PC-3 (cell line): ENCODE data around the gene IQSEC1. TPM values are rescaled to one million over a fixed set of nuclear protein-coding genes. Genes with fewer than 3 reads are reported as not detected.

Experiments used
- ATAC-seq: fragments of 200-7000 bp; cut with Tn5 transposase; 2 replicates; pipeline ENCODE4 v1.9.1; 2020; ENCODE audit warnings: mild to moderate bottlenecking, moderate library complexity
- BruUV-seq: library from RNA; stranded (reverse); fragments of 400-500 nt; replicated peaks from 2 replicates; lab custom pipeline; 2021; lab: Mats Ljungman, UMichigan
- CTCF ChIA-PET: fragments of 300-600 bp; sonication (Branson Sonifier 250); formaldehyde crosslinking; loops from one replicate; lab custom pipeline; 2022; ENCODE audit warnings: antibody characterized with exemption; lab: Charles Lee
- POLR2A ChIA-PET: fragments of 300-600 bp; sonication (Branson Sonifier 250); formaldehyde crosslinking; loops from one replicate; lab custom pipeline; 2022; ENCODE audit warnings: antibody characterized with exemption; ENCODE audit not compliant: unreplicated experiment; lab: Charles Lee
- DNase-seq: peaks from one replicate; pipeline ENCODE4 v3.0.0-alpha.2; 2015
- H2AFZ ChIP-seq: fragments of 300-600 bp; sonication (generic); 2 replicates; pipeline ENCODE4 v1.6.0; 2016; ENCODE audit warnings: antibody characterized with exemption, low read length
- H3F3A ChIP-seq: fragments of 300-600 bp; sonication (generic); one replicate; pipeline ENCODE4 v1.6.0; 2017; ENCODE audit warnings: antibody characterized with exemption, low read length, control low read depth, mild to moderate bottlenecking; ENCODE audit not compliant: unreplicated experiment
- H3K27ac ChIP-seq: fragments of 300-600 bp; sonication (generic); 2 replicates; pipeline ENCODE4 v1.5.1; 2016; ENCODE audit warnings: mild to moderate bottlenecking, low read length
- H3K27me3 ChIP-seq: fragments of 300-600 bp; sonication (generic); 2 replicates; pipeline ENCODE4 v1.6.1; 2016; ENCODE audit warnings: low read length, mixed read lengths
- H3K36me3 ChIP-seq: fragments of 300-600 bp; sonication (generic); 2 replicates; pipeline ENCODE4 v1.6.1; 2016; ENCODE audit warnings: low read depth, mixed run types, low read length, mixed read lengths
- H3K4me1 ChIP-seq: fragments of 300-600 bp; sonication (generic); 2 replicates; pipeline ENCODE4 v1.5.1; 2016; ENCODE audit warnings: low read length; ENCODE audit not compliant: insufficient read depth
- H3K4me2 ChIP-seq: fragments of 300-600 bp; sonication (generic); 2 replicates; pipeline ENCODE4 v1.6.0; 2016; ENCODE audit warnings: low read length
- H3K4me3 ChIP-seq: fragments of 300-600 bp; sonication (generic); 2 replicates; pipeline ENCODE4 v1.5.1; 2016; ENCODE audit warnings: mild to moderate bottlenecking, low read length, mixed read lengths
- H3K79me2 ChIP-seq: fragments of 300-600 bp; sonication (generic); 2 replicates; pipeline ENCODE4 v1.6.1; 2017; ENCODE audit warnings: low read length, mixed read lengths
- H3K9ac ChIP-seq: fragments of 300-600 bp; sonication (generic); 2 replicates; pipeline ENCODE4 v1.6.0; 2016; ENCODE audit warnings: mild to moderate bottlenecking, low read length
- H3K9me2 ChIP-seq: fragments of 300-600 bp; sonication (generic); replicated peaks from 2 replicates; pipeline ENCODE4 v1.6.1; 2016; ENCODE audit warnings: mixed run types, low read length, mixed read lengths
- H3K9me3 ChIP-seq: fragments of 300-600 bp; sonication (generic); 2 replicates; pipeline ENCODE4 v1.6.1; 2016; ENCODE audit warnings: low read length, mixed read lengths
- H4K20me1 ChIP-seq: fragments of 300-600 bp; sonication (generic); 2 replicates; pipeline ENCODE4 v1.6.1; 2016; ENCODE audit warnings: low read length, mixed read lengths
- CTCF ChIP-seq: fragments of 300-600 bp; sonication (generic); conservative IDR thresholded peaks from 2 replicates; pipeline ENCODE4 v1.5.1; 2017; ENCODE audit warnings: antibody characterized with exemption, low read depth, mild to moderate bottlenecking, low read length
- EZH2 ChIP-seq: fragments of 300-600 bp; sonication (generic); IDR thresholded peaks from one replicate; pipeline ENCODE4 v1.6.1; 2017; ENCODE audit warnings: antibody characterized with exemption, mild to moderate bottlenecking, low read length; ENCODE audit not compliant: unreplicated experiment
- EZH2phosphoT487 ChIP-seq: fragments of 300-600 bp; sonication (generic); IDR thresholded peaks from 2 replicates; pipeline ENCODE4 v1.6.1; 2018; ENCODE audit warnings: mild to moderate bottlenecking, antibody characterized with exemption, low read length, borderline replicate concordance
- intact Hi-C: fragments of 100-400 bp; cut with micrococcal nuclease; formaldehyde crosslinking; loops from 2 replicates; pipeline ENCODE4 v1.9.0; 2023
- total RNA-seq: library from RNA; depleted of rRNA; stranded (reverse); fragments of >200 nt; gene quantifications from 2 replicates; pipeline ENCODE4 v1.2.3, GENCODE V29; 2014

The IQSEC1 gene
- total RNA-seq, 1 experiment from 2014 or later: 37.9 TPM

DNA sequence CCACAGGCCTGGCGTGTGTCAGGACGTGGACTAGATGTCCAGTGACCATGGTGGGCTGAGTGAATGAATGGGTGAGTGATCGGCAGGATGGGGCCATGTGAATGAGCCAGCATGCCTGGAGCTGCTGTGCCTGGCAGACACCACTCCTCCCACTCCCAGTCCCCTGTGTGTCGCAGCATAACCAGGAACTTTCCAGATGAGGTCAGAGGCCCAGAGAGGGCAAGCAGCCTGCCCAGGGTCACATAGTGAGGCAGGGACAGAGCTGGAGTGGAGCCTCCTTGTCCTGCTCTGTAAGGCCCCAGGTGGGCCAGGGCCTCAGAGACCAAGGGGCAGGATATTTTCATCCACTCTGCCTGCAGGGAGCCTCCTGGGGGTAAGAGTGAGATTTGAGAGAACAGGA is 6.4 kb downstream of the IQSEC1 start:
- peaks cover 14% of the 10 kb centered on the region for H3K4me1 ChIP-seq
- no peaks in the 10 kb centered on the region for H3K79me2 ChIP-seq
- H3K4me3 ChIP-seq: no peak overlapping the region
- no peak overlapping the region for H3K9ac ChIP-seq
- H3K36me3 ChIP-seq: no peaks in the 10 kb centered on the region
- no peak for DNase-seq
- no TSS peak for BruUV-seq
- H3K4me2 ChIP-seq: no peak overlapping the region
- no peak for ATAC-seq
- no peaks in the 10 kb centered on the region for H3F3A ChIP-seq
- intact Hi-C loops: no loop called here
- H4K20me1 ChIP-seq: no peaks in the 10 kb centered on the region
- POLR2A ChIA-PET: no interaction called here
- no peaks in the 10 kb centered on the region for H3K9me2 ChIP-seq
- H3K27me3 ChIP-seq: no peaks in the 10 kb centered on the region
- H3K9me3 ChIP-seq: no peaks in the 10 kb centered on the region
- CTCF ChIA-PET: no interaction called here
- TF ChIP-seq EZH2: no peak
- no peak for TF ChIP-seq EZH2phosphoT487
- H2AFZ ChIP-seq: no peak overlapping the region
- H3K27ac ChIP-seq: no peak overlapping the region

DNA sequence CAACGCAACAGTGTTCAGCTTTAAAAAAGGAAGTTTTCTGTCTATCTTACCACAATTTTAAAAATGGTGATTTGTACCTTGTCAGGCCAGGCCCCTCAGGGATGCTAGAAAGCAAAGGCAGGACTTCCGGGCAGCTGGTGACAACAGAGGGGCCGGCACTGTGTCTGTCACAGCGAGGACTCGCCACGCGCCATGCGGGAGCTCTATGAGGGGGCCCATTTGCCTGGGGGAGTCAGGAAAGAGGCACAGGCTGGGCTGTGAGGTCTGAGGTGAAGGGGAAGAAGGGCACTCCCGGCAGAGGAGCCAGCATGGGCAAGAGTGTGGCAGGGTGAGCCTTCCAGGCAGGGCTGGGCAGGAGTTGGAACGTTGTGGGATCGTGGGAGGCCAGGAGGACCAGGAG is 7.0 kb downstream of the IQSEC1 start:
- intact Hi-C loops: no loop called here
- CTCF ChIA-PET: no interaction called here

GRCh38 chr3:13065727-13066126 is 7.5 kb downstream of the IQSEC1 start:
- DNase-seq: no peak
- intact Hi-C loops: no loop called here
- CTCF ChIA-PET: no interaction called here
- peaks cover 14% of the 10 kb centered on the region for H3K4me1 ChIP-seq
- TF ChIP-seq CTCF: no peak
- TF ChIP-seq EZH2: no peak
- no peak for TF ChIP-seq EZH2phosphoT487
- H3K9ac ChIP-seq: no peak overlapping the region
- ATAC-seq: no peak
- H3F3A ChIP-seq: no peaks in the 10 kb centered on the region
- POLR2A ChIA-PET: no interaction called here
- no peaks in the 10 kb centered on the region for H3K36me3 ChIP-seq
- H3K4me2 ChIP-seq: no peak overlapping the region
- H3K9me2 ChIP-seq: no peaks in the 10 kb centered on the region
- no peak overlapping the region for H3K4me3 ChIP-seq
- H3K79me2 ChIP-seq: no peaks in the 10 kb centered on the region
- BruUV-seq: no TSS peak
- no peak overlapping the region for H3K27ac ChIP-seq
- H2AFZ ChIP-seq: no peak overlapping the region
- no peaks in the 10 kb centered on the region for H3K9me3 ChIP-seq
- H3K27me3 ChIP-seq: no peaks in the 10 kb centered on the region
- no peaks in the 10 kb centered on the region for H4K20me1 ChIP-seq

More for the DNA sequence above, 7.0 kb downstream of the IQSEC1 start:
- no peak for TF ChIP-seq EZH2
- no peak for TF ChIP-seq EZH2phosphoT487
- TF ChIP-seq CTCF: no peak
- Histone ChIP-seq H3F3A (no peaks in the 10 kb centered on the region), H3K27me3 (no peaks in the 10 kb centered on the region), H3K36me3 (no peaks in the 10 kb centered on the region), H3K4me3 (no peak overlapping the region), H4K20me1 (no peaks in the 10 kb centered on the region), H3K79me2 (no peaks in the 10 kb centered on the region), H3K4me1 (peaks cover 14% of the 10 kb centered on the region), H3K9ac (no peak overlapping the region), H3K4me2 (no peak overlapping the region), H3K27ac (no peak overlapping the region), H3K9me3 (no peaks in the 10 kb centered on the region), H2AFZ (no peak overlapping the region), H3K9me2 (no peaks in the 10 kb centered on the region)
- POLR2A ChIA-PET: no interaction called here
- DNase-seq (no peak), ATAC-seq (no peak)
- no TSS peak for BruUV-seq
